ENCODE measurements around the gene MYMK. TPM values are rescaled to one million over a fixed set of nuclear protein-coding genes. Genes with fewer than 3 reads are reported as not detected.

Gene MYMK, protein sequence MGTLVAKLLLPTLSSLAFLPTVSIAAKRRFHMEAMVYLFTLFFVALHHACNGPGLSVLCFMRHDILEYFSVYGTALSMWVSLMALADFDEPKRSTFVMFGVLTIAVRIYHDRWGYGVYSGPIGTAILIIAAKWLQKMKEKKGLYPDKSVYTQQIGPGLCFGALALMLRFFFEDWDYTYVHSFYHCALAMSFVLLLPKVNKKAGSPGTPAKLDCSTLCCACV
- not detected in 2 replicates for total RNA-seq

DNA sequence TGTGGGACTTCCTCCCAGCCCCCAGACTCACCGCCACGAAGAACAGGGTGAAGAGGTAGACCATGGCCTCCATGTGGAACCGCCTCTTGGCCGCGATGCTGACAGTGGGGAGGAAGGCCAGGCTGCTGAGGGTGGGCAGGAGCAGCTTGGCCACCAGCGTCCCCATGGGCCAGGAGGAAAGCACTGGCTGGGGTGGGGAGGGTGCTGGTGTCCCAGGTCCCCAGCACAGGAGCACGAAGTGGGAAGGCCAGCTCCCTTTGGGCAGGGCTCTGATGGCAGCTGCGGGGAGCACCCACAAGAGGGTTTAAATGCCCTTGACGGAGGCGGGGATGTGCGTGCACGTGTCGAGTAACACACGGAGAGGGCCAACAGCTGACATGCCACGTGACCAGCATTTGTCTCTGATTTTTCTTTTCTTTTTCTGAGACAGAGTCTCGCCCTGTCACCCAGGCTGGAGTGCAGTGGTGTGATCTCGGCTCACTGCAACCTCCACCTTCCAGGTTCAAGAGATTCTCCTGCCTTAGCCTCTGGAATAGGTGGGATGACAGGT lies at the start of gene MYMK:
MYMK (minus strand) TSS at position 281 of the 550 bp plus-strand sequence; CDS start at position 166, 115 bp downstream.

DNA sequence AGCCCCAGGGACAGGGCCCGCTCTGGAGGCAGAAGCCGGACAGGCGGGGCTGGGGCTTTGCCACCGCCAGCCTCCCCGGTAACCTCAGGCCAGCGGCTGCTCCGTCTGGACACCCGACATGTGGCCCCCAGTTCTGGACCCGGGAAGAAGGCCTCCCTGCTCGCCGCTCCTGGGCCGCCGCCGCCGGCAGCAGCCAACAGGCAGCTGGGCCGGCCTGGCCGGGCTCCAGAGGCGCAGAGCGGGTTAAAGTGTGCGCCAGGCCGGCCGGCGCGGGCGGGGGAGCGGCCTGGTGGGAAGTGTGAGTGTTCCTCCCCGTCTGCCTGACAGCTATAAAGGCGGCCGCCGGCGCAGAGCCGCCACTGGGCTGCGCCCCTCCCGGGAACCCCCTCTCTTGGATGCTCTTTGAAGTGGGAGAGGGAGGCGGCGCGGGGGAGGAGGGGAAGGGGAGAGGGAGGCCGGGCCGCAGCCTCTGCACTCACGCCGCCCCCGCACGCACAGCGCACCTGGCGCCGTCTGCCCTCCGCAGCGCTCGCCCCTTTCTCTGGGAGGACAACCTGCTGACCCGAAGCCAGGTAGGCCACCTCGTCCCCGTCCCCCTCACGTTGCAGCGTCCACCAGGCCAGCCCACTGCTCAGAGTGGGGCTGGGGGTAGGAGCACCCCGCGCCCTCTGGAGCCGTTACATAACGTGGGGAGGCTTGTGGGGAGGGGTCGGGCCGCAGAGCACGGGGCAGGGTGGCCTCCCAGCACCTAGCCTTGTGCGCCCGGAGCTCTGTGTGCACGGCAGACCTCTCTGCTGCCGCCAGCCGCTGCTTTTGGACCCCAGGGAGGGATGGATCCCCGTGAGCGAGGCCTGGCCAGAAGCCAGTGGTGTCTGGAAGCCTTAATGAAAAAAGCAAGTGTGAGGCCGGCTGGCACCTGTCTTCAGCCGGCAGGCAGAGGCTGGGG lies 9.9 kb upstream of the MYMK start, which contains the start of gene ADAMTSL2:
ADAMTSL2 (plus strand) TSS at position 359 of the 946 bp plus-strand sequence. CDS start 2,009 bp downstream, outside the sequence.

GRCh38 chr9:133478851-133479711 lies 45.7 kb downstream of the MYMK start, which contains the start of gene SLC2A6:
SLC2A6 (minus strand) TSS chr9:133479099; CDS start chr9:133479059, 40 bp downstream.

Other genes with a start within 250 kb of the MYMK start
- gene ABO, start 249.8 kb downstream of the MYMK start, total RNA-seq: not detected in 2 replicates
- 9.6 and 10.9 TPM in 2 replicates for gene SURF6, start 188.8 kb downstream of the MYMK start, total RNA-seq
- gene MED22, start 176.8 kb downstream of the MYMK start, total RNA-seq: 17.9 and 21.5 TPM in 2 replicates
- gene RPL7A, start 176.7 kb downstream of the MYMK start, total RNA-seq: 2,204 and 2,714 TPM in 2 replicates
- gene SURF1, start 168.5 kb downstream of the MYMK start, total RNA-seq: 29.6 and 30.8 TPM in 2 replicates
- 13.5 and 22.2 TPM in 2 replicates for gene SURF2, start 168.4 kb downstream of the MYMK start, total RNA-seq
- 459 and 569 TPM in 2 replicates for gene SURF4, start 148.9 kb downstream of the MYMK start, total RNA-seq
- 1.2 TPM in 2 replicates for gene STKLD1, start 148.6 kb downstream of the MYMK start, total RNA-seq
- 11.9 and 21.7 TPM in 2 replicates for gene REXO4, start 106.9 kb downstream of the MYMK start, total RNA-seq
- 2.2 and 6.0 TPM in 2 replicates for gene ADAMTS13, start 102.6 kb downstream of the MYMK start, total RNA-seq
- 8.7 and 13.4 TPM in 2 replicates for gene CACFD1, start 65.0 kb downstream of the MYMK start, total RNA-seq
- gene SLC2A6, start 45.9 kb downstream of the MYMK start, total RNA-seq: 13.2 and 14.1 TPM in 2 replicates
- gene ADAMTSL2, start 9.7 kb upstream of the MYMK start, total RNA-seq: under 0.01 and 0.15 TPM in 2 replicates
- not detected in 2 replicates for gene FAM163B, start 84.4 kb upstream of the MYMK start, total RNA-seq
- gene DBH, start 111.4 kb upstream of the MYMK start, total RNA-seq: not detected in 2 replicates
- gene SARDH, start 213.4 kb upstream of the MYMK start, total RNA-seq: 5.1 and 5.7 TPM in 2 replicates

Data from smooth muscle cell of trachea (primary cell).